RWPE1 (cell line): ENCODE measurements around the gene VWCE.

ENCODE experiments used
- CTCF ChIA-PET: fragments of 350-600 bp; sonication (Branson Sonifier 250); formaldehyde crosslinking; extraction: SDS; loops from one replicate; lab custom pipeline; 2021; lab: Yijun Ruan, JAX
- POLR2A ChIA-PET: fragments of 400-600 bp; formaldehyde crosslinking; extraction: SDS; loops from one replicate; lab custom pipeline; 2020; ENCODE audit warnings: antibody characterized with exemption; ENCODE audit not compliant: low non-redundant PET; lab: Yijun Ruan, JAX
- DNase-seq: peaks from one replicate; pipeline ENCODE4 v3.0.0; 2012; ENCODE audit warnings: low spot score
- H3K27ac ChIP-seq: fragments of 450-650 bp; 2 replicates; pipeline ENCODE4 v1.5.1; 2017
- CTCF ChIP-seq: fragments of 450-650 bp; conservative IDR thresholded peaks from 2 replicates; pipeline ENCODE4 v1.5.1; 2017; ENCODE audit warnings: low read depth, mild to moderate bottlenecking

VWCE gene

DNA sequence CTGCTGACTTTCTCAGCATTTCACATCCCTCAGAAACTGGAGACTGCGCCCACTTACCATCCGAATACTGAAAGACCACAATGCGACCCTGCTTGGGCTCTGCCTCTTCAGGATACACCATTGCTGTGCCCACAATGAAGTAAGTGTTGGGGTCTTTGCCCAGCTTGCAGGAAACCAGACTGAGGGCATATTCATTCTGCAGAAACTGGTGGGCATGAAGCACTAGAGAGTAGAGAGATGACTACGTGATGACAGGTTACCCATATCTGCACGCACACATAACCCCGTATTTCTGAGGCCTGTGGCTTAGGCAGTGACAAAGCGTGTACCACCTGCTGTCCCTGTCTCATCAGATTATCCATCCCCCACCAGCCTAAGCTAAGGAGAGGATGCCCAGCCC is 14.6 kb upstream of the VWCE start:
- no peak for DNase-seq
- no peak overlapping the region for H3K27ac ChIP-seq
- TF ChIP-seq CTCF, result no peak
- ChIA-PET CTCF (interaction anchor here (0.5 to 1.2 kb wide), 2 partner anchors 50 to 76 kb away, joined by 3 to 4 read pairs; no protein-coding TSS in a partner anchor), POLR2A (no interaction called here)

- ChIA-PET POLR2A (no interaction called here), CTCF (interaction anchor here (0.5 kb wide), 1 partner anchor 49 kb away, joined by 3 read pairs; no protein-coding TSS in a partner anchor)
These were observed 14.0 kb upstream of the VWCE start for GRCh38 chr11:61309141-61309540.

GRCh38 chr11:61307354-61307753 is 12.2 kb upstream of the VWCE start:
- ChIA-PET CTCF (no interaction called here), POLR2A (no interaction called here)
- no peak overlapping the region for H3K27ac ChIP-seq
- no peak for TF ChIP-seq CTCF
- no peak for DNase-seq

More at GRCh38 chr11:61309141-61309540, 14.0 kb upstream of the VWCE start:
- DNase-seq, result no peak
- no peak overlapping the region for H3K27ac ChIP-seq
- TF ChIP-seq CTCF, result no peak

DNA sequence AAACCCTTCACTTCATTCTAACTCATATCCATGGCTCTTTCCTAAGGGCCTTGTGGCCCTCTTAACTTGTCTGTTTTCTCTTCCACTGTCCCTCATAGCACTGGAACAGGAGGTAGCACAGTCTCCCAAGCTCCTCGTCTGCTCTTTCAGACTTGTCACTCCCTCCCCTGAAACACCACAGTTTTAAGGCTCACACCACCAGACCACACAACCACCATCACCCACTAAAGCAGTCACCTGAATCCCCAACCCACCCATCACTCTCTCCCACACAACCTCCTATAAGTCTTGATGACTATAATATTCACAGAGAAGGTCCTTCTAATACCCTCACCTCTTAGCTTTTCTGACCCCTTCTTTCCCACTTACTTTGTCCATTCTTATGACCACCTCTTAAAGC is 11.1 kb upstream of the VWCE start:
- ChIA-PET POLR2A (no interaction called here), CTCF (no interaction called here)
- no peak for TF ChIP-seq CTCF
- DNase-seq, result no peak
- no peak overlapping the region for H3K27ac ChIP-seq

DNA sequence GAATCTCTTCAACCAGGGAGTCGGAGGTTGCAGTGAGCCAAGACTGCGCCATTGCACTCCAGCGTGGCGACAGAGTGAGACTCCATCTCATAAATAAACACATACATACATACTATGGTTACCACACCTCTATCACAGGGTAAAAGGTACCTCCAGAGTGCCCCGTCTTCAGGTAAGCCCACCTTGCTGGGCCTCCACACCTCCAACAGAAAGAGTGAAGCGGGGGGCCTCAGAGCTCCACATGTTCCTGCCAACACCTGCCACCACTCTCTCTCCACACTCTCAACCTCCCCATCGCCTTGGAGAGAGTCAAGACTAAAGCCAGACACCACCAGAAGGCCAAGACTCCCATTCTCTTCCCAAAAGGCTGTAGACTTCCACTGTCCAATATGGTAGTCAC is 10.3 kb upstream of the VWCE start:
- POLR2A ChIA-PET, result no interaction called here
- DNase-seq, result no peak
- CTCF ChIA-PET, result interaction anchor here (0.6 kb wide), 1 partner anchor 24 kb away, joined by 5 read pairs; no protein-coding TSS in a partner anchor
- no peak overlapping the region for H3K27ac ChIP-seq
- no peak for TF ChIP-seq CTCF

DNA sequence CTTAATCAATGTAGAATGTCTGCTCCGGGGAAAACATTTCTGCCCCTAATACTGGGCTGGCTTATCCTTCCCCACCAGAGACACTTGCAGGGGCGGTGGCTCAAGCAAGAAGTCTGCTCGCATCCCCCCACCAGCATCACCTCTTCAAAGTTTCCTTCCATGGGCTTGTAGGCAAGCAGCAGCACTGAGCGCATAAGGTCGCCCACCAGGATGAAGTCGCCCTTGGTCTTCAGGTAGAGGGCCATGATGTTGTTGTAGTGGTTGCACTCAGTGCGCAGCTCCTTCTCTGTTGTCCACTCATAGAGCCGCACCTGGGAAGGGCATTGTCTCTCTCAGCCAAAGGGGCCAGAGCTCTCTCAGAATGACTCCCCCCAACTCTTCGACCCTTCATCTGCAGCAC is 8.6 kb upstream of the VWCE start:
- no peak for DNase-seq
- ChIA-PET POLR2A (no interaction called here), CTCF (no interaction called here)
- no peak for TF ChIP-seq CTCF
- no peak overlapping the region for H3K27ac ChIP-seq
